Measurements from ENCODE around the gene ACAD9.
"Not testable (repeated sequence)": the region's sequence is repeated elsewhere in the genome, so short reads cannot be mapped to it uniquely, and the experiment has no call there.

- TF ChIP-seq CTCF (IDR thresholded peaks at IDR 0.05); EZH2 (IDR thresholded peaks at IDR 0.05; ENCODE audit: borderline replicate concordance, insufficient read depth, low read depth, low read length, poor library complexity, severe bottlenecking): not testable (repeated sequence)
Measured at GRCh38 chr3:128923986-128924385, 44.6 kb downstream of the ACAD9 start.

Data from B cell (primary cell).